GM19395 (cell line): ENCODE measurements around the gene QRFP.
"Not testable (repeated sequence)": the region's sequence is repeated elsewhere in the genome, so short reads cannot be mapped to it uniquely, and the experiment has no call there.

Experiments used
- ATAC-seq: cut with Tn5 transposase; IDR thresholded peaks from one replicate; pipeline ENCODE4 v1.9.1; 2021; ENCODE audit warnings: mild to moderate bottlenecking, moderate library complexity; ENCODE audit not compliant: unreplicated experiment

Gene QRFP

GRCh38 chr9:130854092-130854491, 42.5 kb downstream of the QRFP start:
- ATAC-seq: no peak

- no peak for ATAC-seq
Observed at GRCh38 chr9:130852801-130853200, 43.8 kb downstream of the QRFP start.

- no peak for ATAC-seq
Observed at GRCh38 chr9:130849356-130849755, 47.3 kb downstream of the QRFP start.

GRCh38 chr9:130848514-130848913, 48.1 kb downstream of the QRFP start:
- ATAC-seq: not testable (repeated sequence)

- ATAC-seq: no peak
Observed at GRCh38 chr9:130847306-130848217, 49.0 kb downstream of the QRFP start.

- no peak for ATAC-seq
Observed at GRCh38 chr9:130846487-130847305, 49.9 kb downstream of the QRFP start.

- ATAC-seq: no peak
Observed at GRCh38 chr9:130845901-130846481, 50.6 kb downstream of the QRFP start.

GRCh38 chr9:130845254-130845653, 51.4 kb downstream of the QRFP start:
- ATAC-seq: no peak

- no peak for ATAC-seq
Observed at GRCh38 chr9:130844044-130844451, 52.6 kb downstream of the QRFP start.

- ATAC-seq: no peak
Observed at GRCh38 chr9:130843049-130843908, 53.3 kb downstream of the QRFP start.
